GM12878 (cell line): ENCODE results near the gene CCDC28A. TPM values are rescaled to one million over a fixed set of nuclear protein-coding genes. Genes with fewer than 3 reads are reported as not detected.
A peak's percentile ranks its signal among the peaks of the same experiment; 100 is the strongest.

ENCODE experiments used
- ATAC-seq: fragments of 200-7000 bp; cut with Tn5 transposase; 3 replicates; pipeline ENCODE4 v1.9.1; 2020; ENCODE audit warnings: mild to moderate bottlenecking, moderate library complexity
- BruUV-seq: library from RNA; stranded (reverse); fragments of 400-500 nt; replicated peaks from 2 replicates; lab custom pipeline; 2021; lab: Mats Ljungman, UMichigan
- CTCF ChIA-PET: fragments of 300-600 bp; sonication (Branson Sonifier 250); formaldehyde crosslinking; extraction: SDS; loops from one replicate; lab custom pipeline; 2021; ENCODE audit warnings: inconsistent platforms; lab: Yijun Ruan, JAX
- POLR2A ChIA-PET: fragments of 350-600 bp; formaldehyde crosslinking; extraction: SDS; loops from one replicate; lab custom pipeline; 2021; ENCODE audit warnings: inconsistent platforms; lab: Charles Lee
- RAD21 ChIA-PET: fragments of 300-600 bp; sonication (Branson Sonifier 250); formaldehyde crosslinking; loops from one replicate; lab custom pipeline; 2023; ENCODE audit warnings: antibody characterized with exemption; ENCODE audit not compliant: unreplicated experiment; lab: Charles Lee
- SMC1A ChIA-PET: fragments of 300-600 bp; sonication (Branson Sonifier 250); formaldehyde crosslinking; loops from one replicate; lab custom pipeline; 2023; ENCODE audit not compliant: unreplicated experiment, uncharacterized antibody; lab: Charles Lee
- DNase-seq: peaks from one replicate; pipeline ENCODE4 v3.0.0-alpha.2; 2011; ENCODE audit warnings: low read depth, low spot score
- FAIRE-seq: peaks from 3 replicates; lab custom pipeline; 2011; peaks lifted over from hg19 to GRCh38; lab: Jason Lieb, UNC
- H2AFZ ChIP-seq: 2 replicates; pipeline ENCODE4 v1.6.0; 2011; ENCODE audit warnings: low read depth, low read length, control low read depth; ENCODE audit not compliant: control insufficient read depth
- H3K27ac ChIP-seq: 2 replicates; pipeline ENCODE4 v1.5.1; 2011; ENCODE audit warnings: control low read depth; ENCODE audit not compliant: control insufficient read depth, insufficient read depth
- H3K27me3 ChIP-seq, 2 experiments: replicated peaks in 1 of 2; 2 replicates each; pipeline versions ENCODE4 v1.6.0 to v1.6.1; 2011; ENCODE audit warnings: low read length in 1 of 2; ENCODE audit not compliant: control insufficient read depth in 2 of 2, insufficient read depth in 2 of 2
- H3K36me3 ChIP-seq, 2 experiments: 2 replicates each; pipeline ENCODE4 v1.5.1; 2011; ENCODE audit warnings: low read length in 1 of 2; ENCODE audit not compliant: control insufficient read depth in 2 of 2, insufficient read depth in 2 of 2
- H3K4me1 ChIP-seq: 2 replicates; pipeline ENCODE4 v1.6.1; 2011; ENCODE audit warnings: mild to moderate bottlenecking, low read length, moderate library complexity, mixed read lengths; ENCODE audit not compliant: control insufficient read depth, insufficient read depth
- H3K4me2 ChIP-seq: 2 replicates; pipeline ENCODE4 v1.6.0; 2011; ENCODE audit warnings: control low read depth; ENCODE audit not compliant: control insufficient read depth, insufficient read depth
- H3K4me3 ChIP-seq: fragments of 200-600 bp; sonication (generic); 2 replicates; pipeline ENCODE4 v1.5.1; 2016
- H3K79me2 ChIP-seq: 2 replicates; pipeline ENCODE4 v1.6.0; 2011; ENCODE audit warnings: low read length; ENCODE audit not compliant: control insufficient read depth, insufficient read depth
- H3K9ac ChIP-seq: 2 replicates; pipeline ENCODE4 v1.8.0; 2011; ENCODE audit warnings: low read length, control low read depth, mixed read lengths; ENCODE audit not compliant: control insufficient read depth, insufficient read depth
- H3K9me3 ChIP-seq: replicated peaks from 3 replicates; pipeline ENCODE4 v1.5.1; 2011; ENCODE audit warnings: mild to moderate bottlenecking, low read length; ENCODE audit not compliant: control insufficient read depth, insufficient read depth
- H4K20me1 ChIP-seq: 2 replicates; pipeline ENCODE4 v1.6.0; 2011; ENCODE audit not compliant: control insufficient read depth, insufficient read depth
- CHD2 ChIP-seq: IDR thresholded peaks from 2 replicates; pipeline ENCODE4 v1.6.1; 2011; ENCODE audit warnings: low read depth, low read length, improper control_type of control experiment, borderline replicate concordance
- DPF2 ChIP-seq: fragments of 450-650 bp; IDR thresholded peaks from 2 replicates; pipeline ENCODE4 v1.6.1; 2017; ENCODE audit warnings: mild to moderate bottlenecking
- NFYB ChIP-seq: IDR thresholded peaks from 2 replicates; pipeline ENCODE4 v1.6.1; 2011; ENCODE audit warnings: low read depth, mild to moderate bottlenecking, low read length, improper control_type of control experiment, moderate library complexity; ENCODE audit not compliant: insufficient read depth
- RCOR1 ChIP-seq: conservative IDR thresholded peaks from 2 replicates; pipeline ENCODE4 v1.6.1; 2012; ENCODE audit warnings: low read depth, low read length, improper control_type of control experiment
- SMAD1 ChIP-seq: fragments of 450-650 bp; IDR thresholded peaks from 2 replicates; pipeline ENCODE4 v1.6.1; 2018; ENCODE audit warnings: mild to moderate bottlenecking, low read depth; ENCODE audit not compliant: partially characterized antibody
- TAF1 ChIP-seq: IDR thresholded peaks from 2 replicates; pipeline ENCODE4 v1.6.1; 2011; ENCODE audit warnings: mild to moderate bottlenecking, low read depth, low read length, borderline replicate concordance
- TBL1XR1 ChIP-seq: IDR thresholded peaks from 2 replicates; pipeline ENCODE4 v1.6.1; 2012; ENCODE audit warnings: low read depth, low read length, improper control_type of control experiment
- ZBED1 ChIP-seq: IDR thresholded peaks from 2 replicates; pipeline ENCODE4 v1.6.1; 2016; ENCODE audit warnings: borderline replicate concordance
- ZNF384 ChIP-seq: IDR thresholded peaks from 2 replicates; pipeline ENCODE4 v1.6.1; 2012; ENCODE audit warnings: low read depth, mild to moderate bottlenecking, low read length, improper control_type of control experiment, borderline replicate concordance
- WGBS: methylation state at CpG from one replicate; pipeline ENCODE4 v1.1.6; 2016; ENCODE audit warnings: low lambda C conversion rate; ENCODE audit not compliant: insufficient replicate concordance, insufficient coverage; ENCODE audit errors: missing lambda C conversion rate; 5-methylcytosine and 5-hydroxymethylcytosine counted together
- in situ Hi-C: fragments of 300-500 bp; cut with MboI; formaldehyde crosslinking; loops from 9 replicates; pipeline ENCODE4 v1.14.3; 2018; ENCODE audit warnings: mixed read lengths
- intact Hi-C: fragments of 100-400 bp; cut with micrococcal nuclease; formaldehyde crosslinking; loops from one replicate; pipeline ENCODE4 v1.14.2; 2022; ENCODE audit not compliant: unreplicated experiment
- polyA plus RNA-seq, 11 experiments: library from polyadenylated mRNA; depleted of rRNA in 4 of 11; unstranded in 6 of 11; stranded (reverse) in 5 of 11; fragments of >200 nt; fragmentation: Nextera tagmentation in 4 of 11; fragmentation: Illumina TruSeq in 1 of 11; extraction: Ambion mirVana in 4 of 11; extraction: Trizol in 1 of 11; gene quantifications; 1 replicate in 1 of 11; 2 replicates in 10 of 11; pipeline versions ENCODE4 v1.2.1 to v1.2.3, GENCODE V29; 2011 to 2016; ENCODE audit warnings: inconsistent platforms in 2 of 11, missing spikeins in 2 of 11, low read depth in 1 of 11
- total RNA-seq, 4 experiments: library from RNA; depleted of rRNA in 3 of 4; stranded (reverse); fragments of >200 nt in 3 of 4; fragmentation: Illumina TruSeq in 1 of 4; extraction: Trizol in 1 of 4; gene quantifications; 2 replicates each; pipeline versions ENCODE4 v1.2.1 to v1.2.3, GENCODE V29; 2013 to 2021
- TF ChIP-seq, protein P1 (sequence below): fragments of 450-650 bp; IDR thresholded peaks from 2 replicates; pipeline ENCODE4 v1.6.1; 2017; ENCODE audit warnings: mild to moderate bottlenecking

Gene CCDC28A
- total and polyA plus RNA-seq, 10 of the 15 experiments (the other 5 are each of a cell fraction or from before 2014, with no cell fraction given) = 13.5 to 38.8 (median 19.2) TPM

- H3K27me3 ChIP-seq = no peaks in the 10 kb centered on the region
- FAIRE-seq = no peak
- ATAC-seq = peak; percentile 15
- no peaks in the 10 kb centered on the region for H3K36me3 ChIP-seq
- TSS peak; percentile 89 for BruUV-seq
- peak overlapping the region; percentile 79 for H3K9ac ChIP-seq
- CTCF ChIA-PET = interaction anchor here (0.6 to 14.7 kb wide), 9 partner anchors 9 to 264 kb away, joined by 3 to 418 read pairs (median 4); no protein-coding TSS in a partner anchor
- POLR2A ChIA-PET = interaction anchor here (0.6 to 1.6 kb wide), 8 partner anchors 11 to 393 kb away, joined by 3 to 4 read pairs (median 3); no protein-coding TSS in a partner anchor
- H3K9me3 ChIP-seq = no peaks in the 10 kb centered on the region
- no peak for DNase-seq
- TF ChIP-seq ZBED1 = no peak
- no peak for TF ChIP-seq TBL1XR1
- TF ChIP-seq SMAD1 = no peak
- TF ChIP-seq RCOR1 = no peak
- no peak for TF ChIP-seq CHD2
- TF ChIP-seq DPF2 = no peak
- TF ChIP-seq, protein P1, sequence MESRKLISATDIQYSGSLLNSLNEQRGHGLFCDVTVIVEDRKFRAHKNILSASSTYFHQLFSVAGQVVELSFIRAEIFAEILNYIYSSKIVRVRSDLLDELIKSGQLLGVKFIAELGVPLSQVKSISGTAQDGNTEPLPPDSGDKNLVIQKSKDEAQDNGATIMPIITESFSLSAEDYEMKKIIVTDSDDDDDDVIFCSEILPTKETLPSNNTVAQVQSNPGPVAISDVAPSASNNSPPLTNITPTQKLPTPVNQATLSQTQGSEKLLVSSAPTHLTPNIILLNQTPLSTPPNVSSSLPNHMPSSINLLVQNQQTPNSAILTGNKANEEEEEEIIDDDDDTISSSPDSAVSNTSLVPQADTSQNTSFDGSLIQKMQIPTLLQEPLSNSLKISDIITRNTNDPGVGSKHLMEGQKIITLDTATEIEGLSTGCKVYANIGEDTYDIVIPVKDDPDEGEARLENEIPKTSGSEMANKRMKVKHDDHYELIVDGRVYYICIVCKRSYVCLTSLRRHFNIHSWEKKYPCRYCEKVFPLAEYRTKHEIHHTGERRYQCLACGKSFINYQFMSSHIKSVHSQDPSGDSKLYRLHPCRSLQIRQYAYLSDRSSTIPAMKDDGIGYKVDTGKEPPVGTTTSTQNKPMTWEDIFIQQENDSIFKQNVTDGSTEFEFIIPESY = no peak
- 0 out of 2 replicates have a peak, but pooled peaks have one; percentile 4 for TF ChIP-seq TAF1
- no peak for TF ChIP-seq NFYB
- 0 out of 2 replicates have a peak, but pooled peaks have one; percentile 8 for TF ChIP-seq ZNF384
- RAD21 ChIA-PET = interaction anchor here (0.9 to 2.0 kb wide), 9 partner anchors 81 to 368 kb away, joined by 3 to 6 read pairs (median 4); partner anchors contain the start of gene HEBP2
- H3K4me2 ChIP-seq = peak overlapping the region; percentile 58
- 46% methylated on average over 8 of the region's 8 CpGs for WGBS
- intact Hi-C loops = loop anchor here (2.0 kb wide), 1 partner anchor 80 kb away; no protein-coding TSS in a partner anchor
- peak overlapping the region; percentile 89 for H3K4me3 ChIP-seq
- H3K79me2 ChIP-seq = peaks cover 2% of the 10 kb centered on the region; the same call in 1 of the 2 replicates
- H4K20me1 ChIP-seq = no peaks in the 10 kb centered on the region
- SMC1A ChIA-PET = interaction anchor here (0.5 to 13.9 kb wide), 13 partner anchors 22 to 592 kb away, joined by 3 to 332 read pairs (median 4); no protein-coding TSS in a partner anchor
- H2AFZ ChIP-seq = peak overlapping the region; percentile 100
- H3K27ac ChIP-seq = peak overlapping the region; percentile 97
- in situ Hi-C loops = loop anchor here (5.0 kb wide), 1 partner anchor 185 kb away; no protein-coding TSS in a partner anchor
- H3K4me1 ChIP-seq = peaks cover 12% of the 10 kb centered on the region
Observed at GRCh38 chr6:138772596-138773176, 883 bp upstream of the CCDC28A start.
